ENCODE results near the gene CENATAC.

CENATAC gene

GRCh38 chr11:119025541-119025940, 27.6 kb downstream of the CENATAC start:
- peaks cover 26% of the 10 kb centered on the region for H3K4me1 ChIP-seq (ENCODE audit: insufficient read depth, low read length, poor library complexity, severe bottlenecking)

GRCh38 chr11:119025978-119026766, 28.2 kb downstream of the CENATAC start:
- H3F3A ChIP-seq (ENCODE audit: low read depth) = no peaks in the 10 kb centered on the region
- H3K9ac ChIP-seq (ENCODE audit: low read depth, low read length, poor library complexity, severe bottlenecking) = no peak overlapping the region
- TF ChIP-seq EZH2phosphoT487 (IDR thresholded peaks at IDR 0.05; ENCODE audit: borderline replicate concordance) (no peak), CTCF (conservative IDR thresholded peaks at IDR 0.05; ENCODE audit: low read length) (no peak)
- H3K27me3 ChIP-seq (ENCODE audit: insufficient read depth, low read length, poor library complexity, severe bottlenecking) = no peaks in the 10 kb centered on the region
- peaks cover 10% of the 10 kb centered on the region for H3K36me3 ChIP-seq (ENCODE audit: insufficient read depth, low read length)
- no peak overlapping the region for H3K4me2 ChIP-seq (ENCODE audit: low read depth, low read length, poor library complexity, severe bottlenecking)
- H3K4me1 ChIP-seq (ENCODE audit: insufficient read depth, low read length, poor library complexity, severe bottlenecking) = peaks cover 25% of the 10 kb centered on the region
- H3K9me3 ChIP-seq (ENCODE audit: insufficient read depth, low read depth, low read length) = no peaks in the 10 kb centered on the region
- H3K79me2 ChIP-seq (ENCODE audit: insufficient read depth, low read length) = peaks cover 52% of the 10 kb centered on the region
- H2AFZ ChIP-seq (ENCODE audit: low read length) = no peak overlapping the region
- H3K4me3 ChIP-seq (ENCODE audit: low read length, poor library complexity, severe bottlenecking) = no peak overlapping the region
- no peaks in the 10 kb centered on the region for H3K9me2 ChIP-seq (replicated peaks; ENCODE audit: low read depth, low read length)
- H4K20me1 ChIP-seq (ENCODE audit: insufficient read depth, low read length, poor library complexity, severe bottlenecking) = no peaks in the 10 kb centered on the region

More at GRCh38 chr11:119025541-119025940, 27.6 kb downstream of the CENATAC start:
- Histone ChIP-seq H3K9me2 (replicated peaks; ENCODE audit: low read depth, low read length) (no peaks in the 10 kb centered on the region), H4K20me1 (ENCODE audit: insufficient read depth, low read length, poor library complexity, severe bottlenecking) (no peaks in the 10 kb centered on the region), H3K9me3 (ENCODE audit: insufficient read depth, low read depth, low read length) (no peaks in the 10 kb centered on the region), H3K36me3 (ENCODE audit: insufficient read depth, low read length) (peaks cover 10% of the 10 kb centered on the region), H3K27me3 (ENCODE audit: insufficient read depth, low read length, poor library complexity, severe bottlenecking) (no peaks in the 10 kb centered on the region), H2AFZ (ENCODE audit: low read length) (no peak overlapping the region), H3K79me2 (ENCODE audit: insufficient read depth, low read length) (peaks cover 57% of the 10 kb centered on the region), H3K4me3 (ENCODE audit: low read length, poor library complexity, severe bottlenecking) (no peak overlapping the region), H3F3A (ENCODE audit: low read depth) (no peaks in the 10 kb centered on the region), H3K4me2 (ENCODE audit: low read depth, low read length, poor library complexity, severe bottlenecking) (no peak overlapping the region), H3K9ac (ENCODE audit: low read depth, low read length, poor library complexity, severe bottlenecking) (no peak overlapping the region)
- TF ChIP-seq EZH2phosphoT487 (IDR thresholded peaks at IDR 0.05; ENCODE audit: borderline replicate concordance) = no peak
- TF ChIP-seq CTCF (conservative IDR thresholded peaks at IDR 0.05; ENCODE audit: low read length) = no peak

GRCh38 chr11:119026970-119027369, 29.0 kb downstream of the CENATAC start:
- Histone ChIP-seq H2AFZ (ENCODE audit: low read length) (no peak overlapping the region), H3K36me3 (ENCODE audit: insufficient read depth, low read length) (peaks cover 10% of the 10 kb centered on the region), H3K9ac (ENCODE audit: low read depth, low read length, poor library complexity, severe bottlenecking) (peak overlapping the region; percentile 89), H3K4me2 (ENCODE audit: low read depth, low read length, poor library complexity, severe bottlenecking) (no peak overlapping the region), H3K79me2 (ENCODE audit: insufficient read depth, low read length) (peaks cover 44% of the 10 kb centered on the region), H3F3A (ENCODE audit: low read depth) (no peaks in the 10 kb centered on the region), H3K9me2 (replicated peaks; ENCODE audit: low read depth, low read length) (no peaks in the 10 kb centered on the region), H3K9me3 (ENCODE audit: insufficient read depth, low read depth, low read length) (no peaks in the 10 kb centered on the region), H3K4me1 (ENCODE audit: insufficient read depth, low read length, poor library complexity, severe bottlenecking) (peaks cover 22% of the 10 kb centered on the region), H3K27me3 (ENCODE audit: insufficient read depth, low read length, poor library complexity, severe bottlenecking) (no peaks in the 10 kb centered on the region), H4K20me1 (ENCODE audit: insufficient read depth, low read length, poor library complexity, severe bottlenecking) (no peaks in the 10 kb centered on the region), H3K4me3 (ENCODE audit: low read length, poor library complexity, severe bottlenecking) (no peak overlapping the region)
- no peak for TF ChIP-seq EZH2phosphoT487 (IDR thresholded peaks at IDR 0.05; ENCODE audit: borderline replicate concordance)
- TF ChIP-seq CTCF (conservative IDR thresholded peaks at IDR 0.05; ENCODE audit: low read length) = no peak
